ENCODE measurements around the gene LRRTM4.
"Not testable (repeated sequence)": the region's sequence is repeated elsewhere in the genome, so short reads cannot be mapped to it uniquely, and the experiment has no call there.

LRRTM4 gene

GRCh38 chr2:76721226-76721625 lies 801.0 kb downstream of the LRRTM4 start:
- no peak for DNase-seq

- DNase-seq = no peak
Observed at GRCh38 chr2:76713312-76713711, 808.9 kb downstream of the LRRTM4 start.

GRCh38 chr2:76711490-76711889 lies 810.7 kb downstream of the LRRTM4 start:
- DNase-seq = peak; percentile 52

- DNase-seq = no peak
Observed at GRCh38 chr2:76700894-76701293, 821.3 kb downstream of the LRRTM4 start.

- not testable (repeated sequence) for DNase-seq
Observed at GRCh38 chr2:76697998-76698713, 824.0 kb downstream of the LRRTM4 start.
